HCT116 (cell line): ENCODE measurements around the gene MRPL45. TPM values are rescaled to one million over a fixed set of nuclear protein-coding genes. Genes with fewer than 3 reads are reported as not detected.

ENCODE experiments used
- ATAC-seq: fragments of 200-7000 bp; cut with Tn5 transposase; 2 replicates; pipeline ENCODE4 v1.9.1; 2020; ENCODE audit warnings: mild to moderate bottlenecking, moderate library complexity
- BruUV-seq: library from RNA; stranded (reverse); fragments of 400-500 nt; replicated peaks from 2 replicates; lab custom pipeline; 2021; lab: Mats Ljungman, UMichigan
- CTCF ChIA-PET: fragments of 300-600 bp; sonication (Branson Sonifier 250); formaldehyde crosslinking; loops from one replicate; lab custom pipeline; 2021; ENCODE audit warnings: antibody characterized with exemption; lab: Charles Lee
- POLR2A ChIA-PET: fragments of 300-600, 350-600 bp; sonication (Branson Sonifier 250); formaldehyde crosslinking; loops from one replicate; lab custom pipeline; 2021; ENCODE audit warnings: antibody characterized with exemption; lab: Charles Lee
- RAD21 ChIA-PET, 2 experiments: fragments of 300-600 bp; sonication (Branson Sonifier 250); formaldehyde crosslinking; loops; one replicate each; lab custom pipeline; 2023; ENCODE audit warnings: low total read pairs in 2 of 2; ENCODE audit not compliant: uncharacterized antibody in 2 of 2, unreplicated experiment in 2 of 2, low non-redundant PET in 1 of 2; lab: Charles Lee
- DNase-seq: peaks from one replicate; pipeline ENCODE4 v3.0.0-alpha.2; 2010; ENCODE audit warnings: low read depth, low spot score
- H2AFZ ChIP-seq: fragments of 200-600 bp; shearing (Covaris generic), sonication (generic); 2 replicates; pipeline ENCODE4 v1.6.1; 2017; ENCODE audit warnings: low read depth, mixed run types, mixed read lengths, antibody characterized with exemption, low read length; ENCODE audit not compliant: poor library complexity, severe bottlenecking
- H3K27ac ChIP-seq: 2 replicates; pipeline ENCODE4 v1.5.1; 2012; ENCODE audit warnings: low read depth, low read length
- H3K27me3 ChIP-seq: fragments of 200-600 bp; sonication (generic); 2 replicates; pipeline ENCODE4 v1.6.1; 2016; ENCODE audit warnings: mixed run types, low read length, mixed read lengths; ENCODE audit not compliant: insufficient read depth
- H3K36me3 ChIP-seq, 2 experiments: fragments of 200-500 bp in 1 of 2; fragments of 200-600 bp in 1 of 2; sonication (Bioruptor generic) in 1 of 2; sonication (generic) in 1 of 2; 2 replicates each; pipeline versions ENCODE4 v1.5.1 to v1.6.1; 2014 to 2016; ENCODE audit warnings: low read length in 2 of 2, inconsistent platforms in 1 of 2, mixed read lengths in 1 of 2, mixed run types in 1 of 2; ENCODE audit not compliant: insufficient read depth in 2 of 2, control insufficient read depth in 1 of 2
- H3K4me1 ChIP-seq, 2 experiments: fragments of 200-600 bp in 1 of 2; sonication (generic) in 1 of 2; 2 replicates each; pipeline versions ENCODE4 v1.5.1 to v1.6.1; 2012 to 2017; ENCODE audit warnings: low read length in 2 of 2, inconsistent platforms in 1 of 2, mild to moderate bottlenecking in 1 of 2, mixed read lengths in 1 of 2, mixed run types in 1 of 2, moderate library complexity in 1 of 2; ENCODE audit not compliant: insufficient read depth in 2 of 2, control insufficient read depth in 1 of 2
- H3K4me2 ChIP-seq: fragments of 200-600 bp; sonication (generic); 2 replicates; pipeline ENCODE4 v1.6.1; 2017; ENCODE audit warnings: mixed run types, low read length, mixed read lengths
- H3K4me3 ChIP-seq, 2 experiments: fragments of 200-600 bp in 1 of 2; sonication (generic) in 1 of 2; replicated peaks in 1 of 2; 2 replicates each; pipeline ENCODE4 v1.5.1; 2011 to 2016; ENCODE audit warnings: low read length in 2 of 2, control low read depth in 1 of 2, low read depth in 1 of 2, mild to moderate bottlenecking in 1 of 2, mixed read lengths in 1 of 2, mixed run types in 1 of 2
- H3K79me2 ChIP-seq: fragments of 200-600 bp; sonication (generic); 2 replicates; pipeline ENCODE4 v1.6.1; 2017; ENCODE audit warnings: mild to moderate bottlenecking, mixed run types, low read length, moderate library complexity, mixed read lengths; ENCODE audit not compliant: insufficient read depth
- H3K9ac ChIP-seq: fragments of 200-600 bp; sonication (generic); 2 replicates; pipeline ENCODE4 v1.6.1; 2016; ENCODE audit warnings: low read length, mixed read lengths
- H3K9me2 ChIP-seq: fragments of 200-600 bp; sonication (generic), shearing (Covaris generic); 2 replicates; pipeline ENCODE4 v1.6.1; 2017; ENCODE audit warnings: mixed run types, mild to moderate bottlenecking, moderate library complexity; ENCODE audit not compliant: insufficient read depth
- H3K9me3 ChIP-seq, 2 experiments: fragments of 200-500 bp in 1 of 2; fragments of 200-600 bp in 1 of 2; sonication (Bioruptor generic) in 1 of 2; sonication (generic) in 1 of 2; 2 replicates each; pipeline ENCODE4 v1.6.1; 2014 to 2017; ENCODE audit warnings: low read length in 2 of 2, mixed read lengths in 2 of 2, inconsistent platforms in 1 of 2, low read depth in 1 of 2, mild to moderate bottlenecking in 1 of 2, mixed run types in 1 of 2, moderate library complexity in 1 of 2; ENCODE audit not compliant: control insufficient read depth in 1 of 2, insufficient read depth in 1 of 2
- H4K20me1 ChIP-seq: fragments of 200-600 bp; sonication (generic), shearing (Covaris generic); 2 replicates; pipeline ENCODE4 v1.6.1; 2017; ENCODE audit warnings: mixed run types, mild to moderate bottlenecking, moderate library complexity; ENCODE audit not compliant: insufficient read depth
- ATF3 ChIP-seq: IDR thresholded peaks from 2 replicates; pipeline ENCODE4 v1.6.1; 2012
- CBX3 ChIP-seq: IDR thresholded peaks from 2 replicates; pipeline ENCODE4 v1.6.1; 2012; ENCODE audit warnings: low read depth
- CEBPB ChIP-seq: IDR thresholded peaks from 2 replicates; pipeline ENCODE4 v1.6.1; 2012; ENCODE audit warnings: low read depth
- CTCF ChIP-seq, 3 experiments: fragments of 200-600 bp in 1 of 3; sonication (generic) in 1 of 3; IDR thresholded peaks in 2 of 3; conservative IDR thresholded peaks in 1 of 3; 2 replicates each; pipeline ENCODE4 v1.5.1; 2012 to 2017; ENCODE audit warnings: low read depth in 2 of 3, low read length in 2 of 3, antibody characterized with exemption in 1 of 3, borderline replicate concordance in 1 of 3, control low read depth in 1 of 3, mild to moderate bottlenecking in 1 of 3, mixed read lengths in 1 of 3, mixed run types in 1 of 3, moderate library complexity in 1 of 3; ENCODE audit not compliant: insufficient read depth in 1 of 3
- EZH2phosphoT487 ChIP-seq: fragments of 200-600 bp; IDR thresholded peaks from 2 replicates; pipeline ENCODE4 v1.6.1; 2018; ENCODE audit warnings: antibody characterized with exemption, borderline replicate concordance
- FOSL1 ChIP-seq: IDR thresholded peaks from 2 replicates; pipeline ENCODE4 v1.6.1; 2012; ENCODE audit warnings: low read depth
- JUND ChIP-seq: IDR thresholded peaks from 2 replicates; pipeline ENCODE4 v1.6.1; 2012
- MAX ChIP-seq: IDR thresholded peaks from 2 replicates; pipeline ENCODE4 v1.6.1; 2012
- POLR2A ChIP-seq: IDR thresholded peaks from 2 replicates; pipeline ENCODE4 v1.7.0; 2011; ENCODE audit warnings: borderline replicate concordance; ENCODE audit not compliant: insufficient read depth, insufficient read length; ENCODE audit errors: extremely low read depth
- POLR2AphosphoS5 ChIP-seq: IDR thresholded peaks from 2 replicates; pipeline ENCODE4 v1.6.1; 2011; ENCODE audit warnings: mild to moderate bottlenecking, low read depth, low read length, moderate library complexity
- RAD21 ChIP-seq: IDR thresholded peaks from 2 replicates; pipeline ENCODE4 v1.6.1; 2012; ENCODE audit warnings: low read depth, mild to moderate bottlenecking
- SIN3A ChIP-seq: IDR thresholded peaks from 2 replicates; pipeline ENCODE4 v1.6.1; 2012; ENCODE audit warnings: low read depth
- SP1 ChIP-seq: IDR thresholded peaks from 2 replicates; pipeline ENCODE4 v1.6.1; 2012; ENCODE audit warnings: low read depth
- TCF7L2 ChIP-seq: IDR thresholded peaks from 2 replicates; pipeline ENCODE4 v1.7.0; 2011; ENCODE audit warnings: borderline replicate concordance, inconsistent platforms; ENCODE audit not compliant: insufficient read depth, insufficient read length; ENCODE audit errors: extremely low read depth
- YY1 ChIP-seq: IDR thresholded peaks from 2 replicates; pipeline ENCODE4 v1.6.1; 2011; ENCODE audit warnings: low read length, low read depth, moderate library complexity, mild to moderate bottlenecking; ENCODE audit not compliant: insufficient replicate concordance; ENCODE audit errors: extremely low read depth
- ZBTB33 ChIP-seq: IDR thresholded peaks from 2 replicates; pipeline ENCODE4 v1.6.1; 2011; ENCODE audit warnings: mild to moderate bottlenecking, low read length, moderate library complexity; ENCODE audit not compliant: insufficient replicate concordance; ENCODE audit errors: extremely low read depth
- ZFX ChIP-seq: fragments of 450-650 bp; IDR thresholded peaks from 2 replicates; pipeline ENCODE4 v1.6.1; 2017
- ZNF274 ChIP-seq: fragments of 200-500 bp; sonication (Bioruptor generic); IDR thresholded peaks from 2 replicates; pipeline ENCODE4 v1.6.1; 2014; ENCODE audit warnings: mild to moderate bottlenecking, low read depth, low read length, inconsistent platforms
- intact Hi-C: fragments of 100-400 bp; cut with micrococcal nuclease; formaldehyde crosslinking; loops from 2 replicates; pipeline ENCODE4 v1.10.0; 2022
- total RNA-seq: library from RNA; stranded (reverse); gene quantifications from one replicate; pipeline ENCODE4 v1.2.1, GENCODE V29; 2021; ENCODE audit not compliant: unreplicated experiment

The MRPL45 gene
- total RNA-seq, 1 experiment from 2014 or later = 76.1 TPM

- ATAC-seq (no peak), DNase-seq (no peak)
- Histone ChIP-seq H3K36me3 (no peaks in the 10 kb centered on the region), H3K4me3 (no peak overlapping the region), H3K4me2 (no peak overlapping the region), H3K79me2 (no peaks in the 10 kb centered on the region), H3K9ac (no peak overlapping the region), H3K9me3 (no peaks in the 10 kb centered on the region), H3K27ac (no peak overlapping the region), H3K27me3 (no peaks in the 10 kb centered on the region), H2AFZ (no peak overlapping the region), H3K4me1 (peaks cover 5 to 7% of the 10 kb centered on the region in 2 experiments; a peak in 3 of 4 replicates), H4K20me1 (no peaks in the 10 kb centered on the region), H3K9me2 (no peaks in the 10 kb centered on the region)
- no TSS peak for BruUV-seq
- RAD21 ChIA-PET = interaction anchor here in 1 of 2 experiments (0.7 kb wide), 1 partner anchor 71 kb away, joined by 3 read pairs; no protein-coding TSS in a partner anchor
- CTCF ChIA-PET = no interaction called here
- POLR2A ChIA-PET = no interaction called here
- intact Hi-C loops = no loop called here
- no peak for TF ChIP-seq EZH2phosphoT487
- TF ChIP-seq FOSL1 = no peak
- TF ChIP-seq MAX = no peak
- TF ChIP-seq TCF7L2 = no peak
- TF ChIP-seq ZNF274 = no peak
- no peak for TF ChIP-seq POLR2AphosphoS5
- no peak for TF ChIP-seq JUND
- no peak for TF ChIP-seq CBX3
- no peak for TF ChIP-seq RAD21
- no peak for TF ChIP-seq POLR2A
- TF ChIP-seq ATF3 = no peak
- TF ChIP-seq CTCF (IDR thresholded peaks at IDR 0.05 in 2 of 3, conservative IDR thresholded peaks at IDR 0.05 in 1 of 3; ENCODE audit: borderline replicate concordance in 1 of 3, insufficient read depth in 1 of 3, low read depth in 2 of 3, low read length in 2 of 3) = no peak
- TF ChIP-seq SP1 = no peak
- TF ChIP-seq SIN3A = no peak
- TF ChIP-seq YY1 = no peak
- TF ChIP-seq ZBTB33 = no peak
- no peak for TF ChIP-seq CEBPB
- no peak for TF ChIP-seq ZFX
Observed at GRCh38 chr17:38342886-38343607, 46.1 kb downstream of the MRPL45 start.
